ENCODE results near the gene LRRC3C. TPM values are rescaled to one million over a fixed set of nuclear protein-coding genes. Genes with fewer than 3 reads are reported as not detected.

The LRRC3C gene
- total RNA-seq, 2 donors from 2014 or later: not detected

- peaks cover 38% of the 10 kb centered on the region for H3K36me3 Mint-ChIP-seq
- ATAC-seq (no peak), DNase-seq (ENCODE audit: low spot score) (no peak)
- H3K27ac Mint-ChIP-seq: no peak overlapping the region
- no peaks in the 10 kb centered on the region for H3K9me3 Mint-ChIP-seq
- H3K4me1 Mint-ChIP-seq (ENCODE audit: low read depth in 2 of 2): peaks cover 13 to 19% of the 10 kb centered on the region in 2 donors
- H3K4me3 Mint-ChIP-seq: no peak overlapping the region
- no peaks in the 10 kb centered on the region for H3K27me3 Mint-ChIP-seq
Measured at GRCh38 chr17:39988206-39988810, 60.8 kb downstream of the LRRC3C start.

- Mint-ChIP-seq H3K4me3 (no peak overlapping the region), H3K9me3 (no peaks in the 10 kb centered on the region), H3K27me3 (no peaks in the 10 kb centered on the region), H3K4me1 (ENCODE audit: low read depth in 2 of 2) (peaks cover 6 to 12% of the 10 kb centered on the region in 2 donors), H3K27ac (no peak overlapping the region), H3K36me3 (peaks cover 34% of the 10 kb centered on the region)
- DNase-seq (ENCODE audit: low spot score): no peak
- no peak for ATAC-seq
Measured at GRCh38 chr17:39994448-39994847, 66.9 kb downstream of the LRRC3C start.

Other genes starting within 250 kb of the LRRC3C start
- 10 to 100 TPM in 1 of 2 donors, 1 to 10 TPM in 1; 8.8 to 13.7 TPM for gene PGAP3, start 239.7 kb upstream of the LRRC3C start, total RNA-seq
- 1 to 10 TPM; 3.8 to 9.5 TPM for gene ERBB2, start 227.7 kb upstream of the LRRC3C start, total RNA-seq
- 10 to 100 TPM; 56.3 to 64.6 TPM for gene MIEN1, start 197.2 kb upstream of the LRRC3C start, total RNA-seq
- gene GRB7, start 189.8 kb upstream of the LRRC3C start, total RNA-seq: under 1 TPM in 1 of 2 donors, not detected in 1; 0.36 TPM
- 10 to 100 TPM; 65.5 to 80.9 TPM for gene IKZF3, start 63.4 kb upstream of the LRRC3C start, total RNA-seq
- gene ZPBP2, start 59.5 kb upstream of the LRRC3C start, total RNA-seq: not detected
- gene GSDMB, start 9.1 kb upstream of the LRRC3C start, total RNA-seq: 10 to 100 TPM; 39.0 to 54.1 TPM
- gene ORMDL3, start 131 bp upstream of the LRRC3C start, total RNA-seq: 100 to 1,000 TPM in 1 of 2 donors, 10 to 100 TPM in 1; 94.2 to 124 TPM
- gene GSDMA, start 35.3 kb downstream of the LRRC3C start, total RNA-seq: 1 to 10 TPM in 1 of 2 donors, under 1 TPM in 1; 0.24 to 1.1 TPM
- gene PSMD3, start 53.1 kb downstream of the LRRC3C start, total RNA-seq: 100 to 1,000 TPM; 148 to 163 TPM
- gene CSF3, start 87.7 kb downstream of the LRRC3C start, total RNA-seq: under 1 TPM in 1 of 2 donors, not detected in 1; 0.78 TPM
- gene MED24, start 126.7 kb downstream of the LRRC3C start, total RNA-seq: 100 to 1,000 TPM in 1 of 2 donors, 10 to 100 TPM in 1; 91.5 to 147 TPM
- 10 to 100 TPM in 1 of 2 donors, 1 to 10 TPM in 1; 4.9 to 10.9 TPM for gene THRA, start 135.2 kb downstream of the LRRC3C start, total RNA-seq
- 1 to 10 TPM; 1.4 to 5.4 TPM for gene NR1D1, start 172.9 kb downstream of the LRRC3C start, total RNA-seq
- gene MSL1, start 194.2 kb downstream of the LRRC3C start, total RNA-seq: 100 to 1,000 TPM in 1 of 2 donors, 10 to 100 TPM in 1; 79.8 to 102 TPM
- 100 to 1,000 TPM in 1 of 2 donors, 10 to 100 TPM in 1; 83.1 to 101 TPM for gene CASC3, start 212.8 kb downstream of the LRRC3C start, total RNA-seq
- gene RAPGEFL1, start 249.7 kb downstream of the LRRC3C start, total RNA-seq: 10 to 100 TPM in 1 of 2 donors, 1 to 10 TPM in 1; 5.9 to 17.2 TPM